Measurements from ENCODE around the gene CKS2. TPM values are rescaled to one million over a fixed set of nuclear protein-coding genes. Genes with fewer than 3 reads are reported as not detected.

Gene CKS2
- total RNA-seq, 1 donor from 2014 or later, result 10.6 TPM

DNA sequence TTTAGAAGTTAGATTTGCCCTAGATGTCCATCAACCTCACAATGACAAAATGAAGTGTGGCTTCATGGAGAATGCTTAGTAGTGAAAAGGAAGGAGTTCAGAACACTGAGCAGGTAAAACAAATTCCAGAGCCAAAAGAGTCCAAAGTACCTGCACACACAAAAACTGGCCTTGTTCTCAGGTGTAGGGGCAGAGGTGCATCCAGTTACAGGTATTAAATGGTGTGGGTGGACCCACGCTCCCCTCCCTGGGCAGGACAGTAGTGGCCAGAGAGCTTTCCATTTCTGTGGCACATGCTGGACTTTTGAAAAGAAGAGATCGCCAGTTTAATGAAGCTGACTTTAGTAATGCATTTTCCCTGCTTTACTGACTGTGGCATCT lies 54.5 kb downstream of the CKS2 start:
- DNase-seq (ENCODE audit: low spot score), result no peak

Other genes with a start within 250 kb of the CKS2 start
- 1.7 TPM for gene SHC3, start 132.4 kb upstream of the CKS2 start, total RNA-seq
- gene SECISBP2, start 7.3 kb downstream of the CKS2 start, total RNA-seq, result 36.5 TPM
- 66.2 TPM for gene SEMA4D, start 186.9 kb downstream of the CKS2 start, total RNA-seq

Data from mucosa of gallbladder (tissue), 1 donor.